DMS 273 (cell line): Measurements from ENCODE around the gene METTL27.
A peak's percentile ranks its signal among the peaks of the same experiment; 100 is the strongest.
"Not testable (repeated sequence)": the region's sequence is repeated elsewhere in the genome, so short reads cannot be mapped to it uniquely, and the experiment has no call there.

Experiments used
- DNase-seq: peaks from one replicate; lab custom pipeline; 2025; ENCODE audit not compliant: unreplicated experiment; lab: John Stamatoyannopoulos, UW

Gene METTL27

DNA sequence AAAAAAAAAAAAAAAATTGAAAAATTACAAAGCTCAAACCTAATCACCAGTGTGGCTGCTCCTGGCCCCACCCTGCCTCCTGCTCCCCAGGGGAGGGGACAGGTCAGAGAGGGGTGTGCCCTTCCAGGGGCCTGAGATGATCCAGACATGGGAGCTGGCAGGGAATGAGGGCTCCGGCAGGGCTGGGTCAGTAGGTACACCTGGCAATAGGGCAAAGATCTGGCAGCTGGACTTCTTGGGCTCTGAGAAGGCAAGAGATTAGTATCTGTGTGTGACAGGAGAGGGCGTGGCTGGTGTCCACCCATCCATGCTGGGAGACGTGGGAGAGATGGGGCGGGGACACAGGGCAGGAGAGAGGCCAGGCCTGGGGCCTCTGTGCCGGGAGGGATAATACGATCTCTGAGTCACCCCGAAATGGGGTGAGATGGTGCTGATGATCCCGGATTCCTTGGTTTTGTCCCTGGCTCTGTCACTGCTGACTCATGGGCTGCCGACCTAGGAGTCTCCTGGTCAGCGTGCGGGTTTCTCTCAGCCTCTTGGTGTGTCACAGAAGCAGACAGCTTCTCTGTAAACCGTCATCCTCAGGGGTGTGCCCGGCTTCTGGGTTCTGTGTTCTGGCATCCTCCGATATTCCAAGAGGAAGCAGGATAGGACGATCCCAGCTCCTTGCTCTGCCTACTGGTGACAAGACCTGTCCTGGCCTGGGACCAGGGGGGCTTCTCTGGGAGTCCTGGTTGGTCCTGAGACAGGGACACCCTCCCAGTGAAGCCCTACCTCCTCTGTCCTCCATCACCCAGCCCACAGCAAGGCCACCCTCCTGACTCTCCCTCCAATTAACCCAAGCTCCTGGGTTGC lies 19.8 kb downstream of the METTL27 start:
- DNase-seq, result peak; percentile 58

DNA sequence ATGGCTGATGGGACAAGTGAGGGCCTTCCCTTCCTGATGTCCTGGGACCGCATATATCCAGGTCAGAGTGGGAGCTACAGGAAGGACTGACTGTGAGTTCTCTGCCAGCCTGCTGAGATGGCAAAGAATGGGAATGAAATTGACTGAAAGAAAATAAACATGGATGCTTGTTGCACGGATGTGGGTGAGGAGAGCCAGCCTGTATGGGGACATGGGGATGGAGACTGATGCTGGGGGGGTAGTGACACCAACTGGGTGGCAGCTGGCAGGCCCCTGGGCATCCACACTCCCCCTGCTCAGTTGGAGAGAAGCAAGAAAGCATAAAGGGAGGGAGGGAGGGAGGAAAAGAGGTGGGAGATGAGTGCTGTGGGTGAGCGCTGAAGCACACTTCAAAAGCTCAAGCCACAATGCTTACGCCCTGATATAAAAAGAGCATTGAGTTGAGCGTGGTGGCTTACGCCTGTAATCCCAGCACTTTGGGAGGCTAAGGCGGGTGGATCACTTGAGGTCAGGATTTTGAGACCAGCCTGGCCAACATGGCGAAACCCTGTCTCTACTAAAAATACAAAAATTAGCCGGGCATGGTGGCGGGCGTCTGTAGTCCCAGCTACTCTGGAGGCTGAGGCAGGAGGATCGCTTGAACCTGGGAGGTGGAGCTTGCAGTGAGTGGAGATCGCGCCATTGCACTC lies 20.6 kb downstream of the METTL27 start:
- DNase-seq, result not testable (repeated sequence)

DNA sequence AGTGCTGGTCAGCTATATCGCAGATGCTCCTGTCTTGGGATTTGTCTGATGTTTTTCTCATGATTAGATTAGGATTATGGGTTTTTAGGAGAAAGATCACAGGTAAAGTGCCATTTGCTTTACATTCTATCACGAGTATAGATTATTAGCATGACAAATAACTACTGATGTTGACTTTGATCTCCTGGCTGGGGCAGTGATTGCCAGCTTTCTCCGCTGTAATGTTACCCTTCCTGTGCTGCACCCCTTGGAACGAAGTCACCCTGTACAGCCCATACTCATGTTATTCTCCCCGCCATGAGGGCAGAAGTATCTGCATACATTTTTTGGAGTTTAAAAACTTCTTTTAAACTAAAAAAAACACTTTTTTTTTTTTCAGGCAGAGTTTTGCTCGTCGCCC lies 22.3 kb downstream of the METTL27 start:
- no peak for DNase-seq

DNA sequence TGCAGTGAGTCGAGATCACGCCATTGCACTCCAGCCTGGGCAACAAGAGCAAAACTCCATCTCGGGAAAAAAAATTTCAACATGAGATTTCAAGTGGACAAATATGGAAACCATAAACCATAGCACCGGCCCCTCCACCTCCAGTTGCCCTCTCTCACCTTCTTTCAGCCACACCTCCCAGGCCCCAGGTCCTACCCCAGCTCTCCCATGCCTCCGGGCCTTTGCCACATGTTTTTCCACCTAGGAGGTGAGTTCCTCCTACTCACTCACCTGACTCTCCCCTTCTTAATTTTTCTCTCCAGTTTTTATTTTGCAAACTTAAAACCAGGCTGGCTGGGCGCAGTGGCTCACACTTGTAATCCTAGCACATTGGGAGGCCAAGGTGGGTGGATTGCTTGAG lies 25.2 kb downstream of the METTL27 start:
- no peak for DNase-seq

DNA sequence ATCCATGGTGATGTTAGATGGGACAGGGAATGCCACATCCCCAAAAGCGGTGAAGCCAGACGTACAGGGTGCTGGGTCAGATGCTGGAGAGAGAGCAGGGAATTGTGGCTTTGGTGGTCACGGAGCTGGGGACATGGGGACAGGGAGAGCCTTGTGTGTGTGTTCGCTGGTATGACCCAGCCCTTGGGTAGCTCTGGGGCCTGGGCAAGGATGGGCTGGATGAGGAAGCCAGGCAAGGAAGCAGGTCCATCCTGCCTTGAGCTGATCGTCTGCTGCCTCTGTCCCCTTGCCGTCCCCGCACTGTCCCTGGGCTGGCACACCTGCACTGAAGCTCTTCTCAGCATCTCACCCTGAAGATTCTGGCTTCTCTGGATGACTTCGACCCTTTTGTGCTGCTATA lies 26.9 kb downstream of the METTL27 start:
- no peak for DNase-seq

DNA sequence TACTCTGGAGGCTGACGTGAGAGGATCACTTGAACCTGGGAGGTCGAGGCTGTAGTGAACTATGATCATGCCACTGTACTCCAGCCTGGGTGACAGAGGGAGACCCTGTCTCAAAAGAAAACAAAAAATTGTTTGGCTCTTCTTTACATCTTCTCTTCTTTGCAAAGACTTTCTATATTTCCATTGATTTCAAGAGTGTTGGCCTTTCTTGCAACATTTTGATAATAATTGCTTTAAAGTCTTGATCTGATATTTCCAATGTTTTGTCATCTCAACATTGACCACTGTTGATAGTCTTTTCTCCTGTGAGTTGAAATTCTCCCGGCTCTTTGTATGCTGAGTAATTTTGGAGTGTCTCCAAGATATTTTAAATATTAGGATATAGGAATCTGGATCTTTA lies 29.3 kb downstream of the METTL27 start:
- no peak for DNase-seq

DNA sequence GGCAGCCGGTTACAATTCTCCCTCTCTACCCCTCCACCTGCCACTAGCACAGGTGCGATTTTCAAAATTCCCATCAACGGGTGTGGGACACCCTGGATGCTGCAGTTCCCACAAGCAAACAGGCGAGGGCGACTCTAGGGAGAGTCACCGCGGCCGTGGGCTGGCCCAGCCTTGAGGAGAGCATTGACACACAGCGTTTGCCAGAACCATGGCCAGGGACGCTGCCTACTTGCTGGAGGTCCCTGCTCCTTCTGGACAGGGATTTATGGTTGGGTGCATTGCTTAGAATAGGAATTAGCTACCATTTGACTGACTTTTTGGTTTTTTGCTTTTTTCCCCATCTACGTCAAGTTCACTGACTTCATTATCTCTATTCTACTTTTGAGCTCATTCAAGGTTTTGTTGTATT lies 30.6 kb downstream of the METTL27 start:
- DNase-seq, result peak; percentile 93

DNA sequence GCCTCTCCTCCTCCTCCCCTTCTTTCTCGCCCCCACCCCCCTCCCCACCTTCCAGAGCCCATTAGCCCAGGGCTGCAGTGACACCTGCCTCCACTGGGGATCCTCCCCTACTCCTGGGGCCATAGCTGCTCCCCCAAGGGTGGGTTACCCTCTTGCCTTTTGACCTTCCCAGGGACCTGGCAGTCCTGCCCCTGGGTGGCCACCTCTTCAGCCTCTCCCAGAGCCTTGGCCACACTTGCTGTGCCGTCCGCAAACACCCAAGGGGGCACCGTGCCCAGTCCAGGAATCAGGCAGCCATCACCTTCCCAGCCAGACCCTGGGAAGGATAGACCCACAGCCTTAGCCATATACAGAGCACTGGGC lies 31.3 kb downstream of the METTL27 start:
- DNase-seq, result no peak

DNA sequence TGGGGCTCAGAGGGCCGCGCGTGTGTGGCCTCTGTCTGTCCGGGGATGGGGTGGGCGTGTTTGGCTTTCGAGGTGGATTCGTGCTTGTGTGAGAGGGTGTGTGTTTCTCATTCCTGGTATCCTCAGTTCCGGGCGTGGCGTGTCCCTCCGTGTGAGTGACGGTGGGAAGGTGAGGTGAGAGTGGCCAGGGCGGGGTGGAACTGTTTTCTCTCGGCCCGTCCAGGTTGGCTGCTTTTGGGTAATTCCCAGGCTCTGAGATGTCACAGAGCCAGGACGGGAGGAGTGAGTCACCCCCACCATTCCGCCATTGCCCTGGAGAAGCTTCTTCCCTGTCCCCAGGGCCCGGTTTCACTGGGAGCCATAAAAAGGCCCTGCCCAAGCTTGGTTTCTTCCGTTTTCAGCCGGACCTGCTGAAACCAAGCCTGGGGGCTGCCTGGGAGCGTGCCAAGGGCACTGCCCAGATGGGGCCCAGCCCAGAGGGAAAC lies 32.8 kb downstream of the METTL27 start:
- no peak for DNase-seq

DNA sequence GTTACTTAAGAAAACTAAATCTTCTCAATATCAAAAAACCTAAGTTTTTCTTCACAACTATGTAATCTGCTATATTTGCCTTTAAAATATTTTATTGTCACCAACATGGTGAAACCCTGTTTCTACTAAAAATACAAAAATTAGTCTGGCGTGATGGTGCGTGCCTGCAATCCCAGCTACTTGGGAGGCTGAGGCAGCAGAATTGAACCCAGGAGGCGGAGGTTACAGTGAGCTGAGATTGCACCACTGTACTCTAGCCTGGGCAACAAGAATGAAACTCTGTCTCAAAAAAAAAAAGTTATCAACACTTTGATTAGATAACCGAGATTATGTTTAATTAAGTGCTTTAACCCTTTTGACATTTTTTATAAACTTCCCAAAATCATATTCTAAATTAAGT lies 39.9 kb downstream of the METTL27 start:
- no peak for DNase-seq

DNA sequence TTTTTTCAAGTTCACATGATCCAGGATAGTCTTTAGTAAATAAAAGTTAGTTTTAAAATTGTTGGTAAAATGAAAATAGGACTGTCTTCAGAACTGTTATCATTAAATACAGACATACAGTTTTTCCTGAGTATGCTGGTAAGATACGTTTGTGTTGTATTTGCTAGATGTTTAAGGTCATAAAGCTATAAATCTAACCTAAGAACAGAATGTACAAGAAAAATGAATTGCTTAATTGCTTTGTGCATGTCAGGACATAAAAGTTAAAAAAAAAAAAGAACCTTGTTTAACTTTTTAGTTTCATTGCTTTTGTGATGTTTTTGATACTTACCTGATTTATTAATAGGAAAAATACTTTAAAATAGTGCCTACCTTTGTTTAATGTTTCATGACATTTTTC lies 40.7 kb downstream of the METTL27 start:
- no peak for DNase-seq

DNA sequence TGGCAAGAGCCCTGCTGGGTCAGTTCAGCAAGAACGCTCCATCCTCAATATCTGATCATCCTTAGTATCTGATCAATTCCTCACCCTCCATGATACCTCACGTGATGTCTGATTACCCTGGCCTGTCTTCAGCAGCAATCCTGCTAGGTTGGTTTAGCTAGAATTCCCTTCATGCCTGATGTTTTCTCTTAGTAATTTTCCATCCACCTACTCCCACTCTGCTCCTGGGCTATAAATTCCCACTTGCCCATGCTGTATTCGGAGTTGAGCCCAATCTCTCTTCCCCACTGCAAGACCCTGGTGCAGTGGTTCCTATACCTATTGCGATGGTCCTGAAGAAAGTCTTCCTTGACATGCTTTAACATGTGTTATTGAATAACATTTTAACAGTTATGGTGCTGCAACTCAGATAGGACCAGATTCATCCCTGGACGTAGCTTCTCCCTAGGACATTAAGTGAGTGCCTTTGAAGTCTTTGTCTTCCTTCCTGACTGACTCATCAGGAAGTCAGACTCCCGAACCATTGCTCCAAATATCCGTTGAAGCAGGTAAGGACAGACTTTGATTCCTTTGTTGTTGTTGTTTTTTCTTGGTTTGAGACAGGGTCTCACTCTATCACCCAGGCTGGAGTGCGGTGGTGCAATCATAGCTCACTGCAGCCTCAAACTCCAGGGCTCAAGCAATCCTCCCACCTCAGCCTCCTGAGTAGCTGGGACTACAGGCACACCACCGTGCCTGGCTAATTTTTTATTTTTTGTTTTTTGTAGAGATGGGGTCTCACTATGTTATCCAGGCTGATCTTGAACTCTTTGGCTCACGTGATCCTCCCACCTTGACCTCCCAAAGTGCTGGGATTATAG lies 42.8 kb downstream of the METTL27 start:
- no peak for DNase-seq

DNA sequence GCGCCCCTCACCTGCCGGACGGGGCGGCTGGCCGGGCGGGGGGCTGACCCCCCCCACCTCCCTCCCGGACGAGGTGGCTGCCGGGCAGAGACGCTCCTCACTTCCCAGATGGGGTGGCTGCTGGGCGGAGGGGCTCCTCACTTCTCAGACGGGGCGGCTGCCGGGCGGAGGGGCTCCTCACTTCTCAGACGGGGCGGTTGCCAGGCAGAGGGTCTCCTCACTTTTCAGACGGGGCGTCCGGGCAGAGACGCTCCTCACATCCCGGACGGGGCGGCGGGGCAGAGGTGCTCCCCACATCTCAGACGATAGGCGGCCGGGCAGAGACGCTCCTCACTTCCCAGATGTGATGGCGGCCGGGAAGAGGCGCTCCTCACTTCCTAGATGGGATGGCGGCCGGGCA lies 45.1 kb downstream of the METTL27 start:
- not testable (repeated sequence) for DNase-seq

DNA sequence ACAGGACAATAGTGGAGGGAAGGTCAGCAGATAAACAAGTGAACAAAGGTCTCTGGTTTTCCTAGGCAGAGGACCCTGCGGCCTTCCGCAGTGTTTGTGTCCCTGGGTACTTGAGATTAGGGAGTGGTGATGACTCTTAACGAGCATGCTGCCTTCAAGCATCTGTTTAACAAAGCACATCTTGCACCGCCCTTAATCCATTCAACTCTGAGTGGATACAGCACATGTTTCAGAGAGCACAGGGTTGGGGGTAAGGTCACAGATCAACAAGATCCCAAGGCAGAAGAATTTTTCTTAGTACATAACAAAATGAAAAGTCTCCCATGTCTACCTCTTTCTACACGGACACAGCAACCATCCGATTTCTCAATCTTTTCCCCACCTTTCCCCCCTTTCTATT lies 45.7 kb downstream of the METTL27 start:
- not testable (repeated sequence) for DNase-seq

DNA sequence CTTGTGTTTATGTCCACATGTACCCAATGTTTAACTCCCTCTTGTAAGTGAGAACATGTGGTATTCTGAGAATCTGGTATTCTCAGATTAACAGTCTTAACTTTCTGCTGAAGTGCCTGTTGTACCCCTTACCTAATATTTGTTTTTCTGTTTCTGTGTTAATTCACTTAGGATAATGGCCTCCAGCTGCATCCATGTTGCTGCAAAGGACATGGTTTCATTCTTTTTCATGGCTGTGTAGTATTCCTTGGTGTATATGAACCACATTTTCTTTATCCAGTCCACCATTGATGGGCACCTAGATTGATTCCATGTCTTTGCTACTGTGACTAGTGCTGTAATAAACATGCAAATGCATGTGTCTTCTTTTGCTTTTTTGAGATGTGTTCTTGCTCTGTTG lies 47.1 kb downstream of the METTL27 start:
- DNase-seq, result not testable (repeated sequence)

DNA sequence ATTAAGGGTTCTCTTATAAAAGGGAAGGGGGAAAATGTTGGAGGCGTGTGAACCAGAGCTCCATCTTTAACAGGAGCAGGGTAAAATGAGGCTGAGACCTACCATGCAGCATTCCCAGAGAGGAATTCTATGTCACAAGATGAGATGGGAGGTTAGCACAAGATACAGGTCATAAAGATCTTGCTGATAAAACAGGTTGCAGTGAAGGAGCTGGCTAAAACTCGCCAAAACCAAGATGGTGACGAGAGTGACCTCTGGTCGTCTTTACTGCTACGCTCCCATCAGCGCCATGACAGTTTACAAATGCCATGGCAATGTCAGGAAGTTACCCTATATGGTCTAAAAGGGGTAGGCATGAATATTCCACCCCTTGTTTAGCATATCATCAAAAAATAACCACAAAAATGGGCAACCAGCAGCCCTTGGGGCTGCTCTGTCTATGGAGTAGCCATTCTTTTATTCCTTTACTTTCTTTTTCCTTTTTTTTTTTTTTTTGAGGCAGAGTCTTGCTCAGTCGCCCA lies 51.1 kb downstream of the METTL27 start:
- not testable (repeated sequence) for DNase-seq

DNA sequence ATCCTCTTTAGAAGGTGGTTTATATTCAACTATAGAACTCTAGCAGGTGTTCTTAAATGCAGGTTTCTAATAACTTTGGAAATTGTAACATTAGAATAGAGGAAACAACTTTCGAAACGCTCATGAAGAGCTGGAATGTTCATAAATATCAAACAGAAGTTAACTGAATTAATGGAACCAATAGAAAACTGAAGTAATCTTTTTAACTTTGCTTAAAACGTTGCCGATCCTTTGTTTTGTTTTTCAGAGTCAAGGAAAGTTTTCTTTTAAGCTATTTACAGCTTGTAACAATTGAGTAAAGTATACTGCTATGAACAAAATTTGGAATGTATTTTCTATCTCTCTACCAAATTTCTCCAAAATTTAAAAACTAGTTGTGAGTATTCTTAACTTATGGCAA lies 53.3 kb downstream of the METTL27 start:
- DNase-seq, result no peak

DNA sequence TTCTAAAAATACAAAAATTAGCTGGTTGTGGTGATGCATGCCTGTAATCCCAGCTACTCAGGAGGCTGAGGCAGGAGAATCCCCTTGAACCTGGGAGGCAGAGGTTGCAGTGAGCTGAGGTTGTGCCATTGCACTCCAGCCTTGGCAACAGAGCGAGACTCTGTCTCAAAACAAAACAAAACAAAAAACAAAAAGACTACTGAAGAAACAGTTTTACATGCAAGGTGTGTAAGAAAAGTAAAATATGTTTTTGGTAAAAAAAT lies 54.6 kb downstream of the METTL27 start:
- DNase-seq, result not testable (repeated sequence)

DNA sequence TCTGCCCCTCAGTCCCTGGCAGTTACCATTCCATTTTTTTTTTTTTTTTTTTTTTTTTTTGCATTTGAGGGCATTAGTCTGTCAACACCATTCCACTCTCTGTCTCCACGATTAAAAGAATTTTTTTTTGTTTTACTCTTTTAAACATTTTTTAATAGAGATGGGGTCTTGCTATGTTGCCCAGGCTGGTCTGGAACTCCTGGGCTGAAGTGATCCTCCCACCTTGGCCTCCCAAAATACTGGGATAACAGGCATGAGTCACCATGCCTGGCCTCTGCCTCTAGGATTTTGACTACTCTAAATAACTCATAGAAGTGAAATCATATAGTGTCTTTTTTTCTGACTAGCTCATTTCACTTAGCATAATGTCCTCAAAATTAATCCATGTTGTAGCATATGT lies 55.7 kb downstream of the METTL27 start:
- DNase-seq, result no peak
